ENCODE measurements around the gene ZNF649.

Gene ZNF649

DNA sequence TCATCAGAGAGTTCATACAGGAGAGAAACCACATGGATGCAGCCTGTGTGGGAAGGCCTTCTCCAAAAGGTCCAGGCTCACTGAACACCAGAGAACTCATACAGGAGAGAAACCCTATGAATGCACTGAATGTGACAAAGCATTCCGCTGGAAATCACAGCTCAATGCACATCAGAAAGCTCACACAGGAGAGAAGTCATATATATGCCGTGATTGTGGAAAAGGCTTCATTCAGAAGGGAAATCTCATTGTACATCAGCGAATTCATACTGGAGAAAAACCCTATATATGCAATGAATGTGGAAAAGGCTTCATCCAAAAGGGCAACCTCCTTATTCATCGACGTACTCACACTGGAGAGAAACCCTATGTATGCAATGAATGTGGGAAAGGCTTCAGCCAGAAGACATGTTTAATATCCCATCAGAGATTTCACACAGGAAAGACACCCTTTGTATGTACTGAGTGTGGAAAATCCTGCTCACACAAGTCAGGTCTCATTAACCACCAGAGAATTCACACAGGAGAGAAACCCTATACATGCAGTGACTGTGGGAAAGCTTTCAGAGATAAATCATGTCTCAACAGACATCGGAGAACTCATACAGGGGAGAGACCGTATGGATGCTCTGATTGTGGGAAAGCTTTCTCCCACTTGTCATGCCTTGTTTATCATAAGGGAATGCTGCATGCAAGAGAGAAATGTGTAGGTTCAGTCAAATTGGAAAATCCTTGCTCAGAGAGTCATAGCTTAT, 40.2 kb upstream of the ZNF649 start:
- Histone ChIP-seq H4K20me1 (ENCODE audit: control insufficient read depth, insufficient read depth, low read depth, low read length) (no peaks in the 10 kb centered on the region), H3K27ac (ENCODE audit: low read depth, low read length) (no peak overlapping the region), H3K36me3 (ENCODE audit: control insufficient read depth, low read length) (peaks cover 32% of the 10 kb centered on the region), H3K4me1 (ENCODE audit: control insufficient read depth, low read length) (no peaks in the 10 kb centered on the region), H3K9me3 (ENCODE audit: control insufficient read depth, insufficient read depth, low read length) (peaks cover 34% of the 10 kb centered on the region), H3K9me2 (replicated peaks; ENCODE audit: control insufficient read depth, low read length) (no peaks in the 10 kb centered on the region), H3K4me2 (ENCODE audit: low read length) (no peak overlapping the region), H3F3A (ENCODE audit: control insufficient read depth, insufficient read depth) (no peaks in the 10 kb centered on the region), H3K27me3 (ENCODE audit: control insufficient read depth, low read length) (no peaks in the 10 kb centered on the region), H3K4me3 (ENCODE audit: low read length) (no peak overlapping the region), H3K79me2 (ENCODE audit: control insufficient read depth, low read length) (no peaks in the 10 kb centered on the region)
- no peak for TF ChIP-seq EZH2phosphoT487 (IDR thresholded peaks at IDR 0.05; ENCODE audit: borderline replicate concordance, low read length)
- TF ChIP-seq CTCF (IDR thresholded peaks at IDR 0.05; ENCODE audit: low read depth, low read length, poor library complexity, severe bottlenecking) = no peak

DNA sequence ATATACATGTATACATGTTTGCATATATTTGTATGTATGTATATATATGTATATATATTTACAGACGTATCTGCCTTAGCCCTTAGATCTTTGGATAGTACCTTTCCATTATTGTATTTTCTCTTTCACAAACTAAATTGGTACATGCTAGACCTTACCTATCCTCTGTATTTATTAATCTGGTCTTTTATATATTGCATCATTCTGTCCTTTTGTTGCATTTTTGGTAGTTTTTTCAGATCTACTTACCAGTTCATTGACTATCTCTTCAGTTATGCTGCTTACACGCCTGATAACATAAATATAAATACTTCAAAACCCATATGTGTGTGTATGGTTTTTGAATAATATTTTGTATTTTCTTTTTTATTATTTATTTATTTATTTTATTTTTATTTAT, 34.1 kb upstream of the ZNF649 start:
- Histone ChIP-seq H3K4me1 (ENCODE audit: control insufficient read depth, low read length) (no peaks in the 10 kb centered on the region), H3K9me2 (replicated peaks; ENCODE audit: control insufficient read depth, low read length) (no peaks in the 10 kb centered on the region), H3K9me3 (ENCODE audit: control insufficient read depth, insufficient read depth, low read length) (peaks cover 15% of the 10 kb centered on the region; the same call in 1 of the 2 replicates), H4K20me1 (ENCODE audit: control insufficient read depth, insufficient read depth, low read depth, low read length) (no peaks in the 10 kb centered on the region), H3K4me2 (ENCODE audit: low read length) (no peak overlapping the region), H3K4me3 (ENCODE audit: low read length) (no peak overlapping the region), H3K36me3 (ENCODE audit: control insufficient read depth, low read length) (peaks cover 28% of the 10 kb centered on the region), H3K27me3 (ENCODE audit: control insufficient read depth, low read length) (no peaks in the 10 kb centered on the region), H3K27ac (ENCODE audit: low read depth, low read length) (no peak overlapping the region), H3F3A (ENCODE audit: control insufficient read depth, insufficient read depth) (no peaks in the 10 kb centered on the region), H3K79me2 (ENCODE audit: control insufficient read depth, low read length) (no peaks in the 10 kb centered on the region)
- TF ChIP-seq EZH2phosphoT487 (IDR thresholded peaks at IDR 0.05; ENCODE audit: borderline replicate concordance, low read length) (no peak), CTCF (IDR thresholded peaks at IDR 0.05; ENCODE audit: low read depth, low read length, poor library complexity, severe bottlenecking) (no peak)

- no peak overlapping the region for H3K27ac ChIP-seq (ENCODE audit: low read depth, low read length)
- peaks cover 11% of the 10 kb centered on the region for H3K36me3 ChIP-seq (ENCODE audit: control insufficient read depth, low read length)
- H3K4me3 ChIP-seq (ENCODE audit: low read length) = no peak overlapping the region
- no peaks in the 10 kb centered on the region for H4K20me1 ChIP-seq (ENCODE audit: control insufficient read depth, insufficient read depth, low read depth, low read length)
- peaks cover 20% of the 10 kb centered on the region; the same call in 1 of the 2 replicates for H3K9me3 ChIP-seq (ENCODE audit: control insufficient read depth, insufficient read depth, low read length)
- no peaks in the 10 kb centered on the region for H3F3A ChIP-seq (ENCODE audit: control insufficient read depth, insufficient read depth)
- no peaks in the 10 kb centered on the region for H3K27me3 ChIP-seq (ENCODE audit: control insufficient read depth, low read length)
- H3K79me2 ChIP-seq (ENCODE audit: control insufficient read depth, low read length) = peaks cover 4% of the 10 kb centered on the region; the same call in 1 of the 2 replicates
- H3K9me2 ChIP-seq (replicated peaks; ENCODE audit: control insufficient read depth, low read length) = no peaks in the 10 kb centered on the region
- TF ChIP-seq CTCF (IDR thresholded peaks at IDR 0.05; ENCODE audit: low read depth, low read length, poor library complexity, severe bottlenecking) (no peak), EZH2phosphoT487 (IDR thresholded peaks at IDR 0.05; ENCODE audit: borderline replicate concordance, low read length) (no peak)
- no peaks in the 10 kb centered on the region; the same call in 1 of the 2 replicates for H3K4me1 ChIP-seq (ENCODE audit: control insufficient read depth, low read length)
- H3K4me2 ChIP-seq (ENCODE audit: low read length) = no peak overlapping the region
Observed at GRCh38 chr19:51931921-51932320, 27.1 kb upstream of the ZNF649 start.
